Caco-2 (cell line): ENCODE measurements around the gene KIF1A. TPM values are rescaled to one million over a fixed set of nuclear protein-coding genes. Genes with fewer than 3 reads are reported as not detected.

Experiments used
- BruUV-seq: library from RNA; stranded (reverse); fragments of 400-500 nt; replicated peaks from 2 replicates; lab custom pipeline; 2021; lab: Mats Ljungman, UMichigan
- CTCF ChIA-PET: fragments of 300-600 bp; sonication (Branson Sonifier 250); formaldehyde crosslinking; loops from one replicate; lab custom pipeline; 2022; ENCODE audit warnings: antibody characterized with exemption; lab: Charles Lee
- POLR2A ChIA-PET: fragments of 300-600 bp; sonication (Branson Sonifier 250); formaldehyde crosslinking; loops from one replicate; lab custom pipeline; 2022; ENCODE audit warnings: antibody characterized with exemption; lab: Charles Lee
- DNase-seq, 2 experiments: peaks; one replicate each; pipeline versions ENCODE4 v3.0.0 to v3.0.0-alpha.2; 2020 to 2022
- H3K27me3 ChIP-seq: replicated peaks from 2 replicates; pipeline ENCODE4 v1.6.0; 2011; ENCODE audit warnings: low read length; ENCODE audit not compliant: control insufficient read depth, insufficient read depth
- H3K36me3 ChIP-seq: 2 replicates; pipeline ENCODE4 v1.5.1; 2011; ENCODE audit warnings: low read length; ENCODE audit not compliant: control insufficient read depth, insufficient read depth
- H3K4me1 ChIP-seq: fragments of 250-450 bp; sonication (Bioruptor Pico); 2 replicates; pipeline ENCODE4 v1.5.1; 2020; ENCODE audit warnings: mild to moderate bottlenecking
- H3K4me3 ChIP-seq: 2 replicates; pipeline ENCODE4 v1.5.1; 2011; ENCODE audit warnings: low read depth, mild to moderate bottlenecking, control low read depth, low read length
- H3K9me3 ChIP-seq: fragments of 250-450 bp; sonication (Bioruptor Pico); 2 replicates; pipeline ENCODE4 v1.5.1; 2020; ENCODE audit warnings: mild to moderate bottlenecking, moderate library complexity
- H3K27ac Mint-ChIP-seq: one replicate; pipeline ENCODE4 v1.8.0; 2022; ENCODE audit warnings: mixed read lengths; ENCODE audit not compliant: unreplicated experiment
- H3K27me3 Mint-ChIP-seq: one replicate; pipeline ENCODE4 v1.8.0; 2022; ENCODE audit warnings: mixed read lengths; ENCODE audit not compliant: insufficient read depth, unreplicated experiment
- H3K36me3 Mint-ChIP-seq: one replicate; pipeline ENCODE4 v1.8.0; 2022; ENCODE audit warnings: mild to moderate bottlenecking, mixed read lengths; ENCODE audit not compliant: insufficient read depth, unreplicated experiment
- H3K4me1 Mint-ChIP-seq: one replicate; pipeline ENCODE4 v1.8.0; 2022; ENCODE audit warnings: low read depth, mixed read lengths; ENCODE audit not compliant: unreplicated experiment
- H3K4me3 Mint-ChIP-seq: one replicate; pipeline ENCODE4 v1.8.0; 2022; ENCODE audit warnings: mild to moderate bottlenecking, moderate library complexity, mixed read lengths; ENCODE audit not compliant: unreplicated experiment
- H3K9me3 Mint-ChIP-seq: one replicate; pipeline ENCODE4 v1.8.0; 2022; ENCODE audit warnings: mixed read lengths; ENCODE audit not compliant: unreplicated experiment
- CTCF ChIP-seq, 2 experiments: fragments of 200-600 bp in 1 of 2; IDR thresholded peaks; 1 replicate in 1 of 2; 2 replicates in 1 of 2; pipeline versions ENCODE4 v1.5.1 to v1.8.0; 2011 to 2022; ENCODE audit warnings: antibody characterized with exemption in 1 of 2, control low read depth in 1 of 2, inconsistent platforms in 1 of 2, low read depth in 1 of 2, low read length in 1 of 2, mild to moderate bottlenecking in 1 of 2, moderate library complexity in 1 of 2; ENCODE audit not compliant: insufficient read depth in 1 of 2, severe bottlenecking in 1 of 2, unreplicated experiment in 1 of 2
- intact Hi-C: fragments of 100-400 bp; cut with micrococcal nuclease; formaldehyde crosslinking; loops from one replicate; pipeline ENCODE4 v1.10.0; 2022; ENCODE audit not compliant: unreplicated experiment
- total RNA-seq: library from RNA; stranded (reverse); gene quantifications from 2 replicates; pipeline ENCODE4 v1.2.3, GENCODE V29; 2022

The KIF1A gene
- total RNA-seq, 1 experiment from 2014 or later = 33.1 TPM

DNA sequence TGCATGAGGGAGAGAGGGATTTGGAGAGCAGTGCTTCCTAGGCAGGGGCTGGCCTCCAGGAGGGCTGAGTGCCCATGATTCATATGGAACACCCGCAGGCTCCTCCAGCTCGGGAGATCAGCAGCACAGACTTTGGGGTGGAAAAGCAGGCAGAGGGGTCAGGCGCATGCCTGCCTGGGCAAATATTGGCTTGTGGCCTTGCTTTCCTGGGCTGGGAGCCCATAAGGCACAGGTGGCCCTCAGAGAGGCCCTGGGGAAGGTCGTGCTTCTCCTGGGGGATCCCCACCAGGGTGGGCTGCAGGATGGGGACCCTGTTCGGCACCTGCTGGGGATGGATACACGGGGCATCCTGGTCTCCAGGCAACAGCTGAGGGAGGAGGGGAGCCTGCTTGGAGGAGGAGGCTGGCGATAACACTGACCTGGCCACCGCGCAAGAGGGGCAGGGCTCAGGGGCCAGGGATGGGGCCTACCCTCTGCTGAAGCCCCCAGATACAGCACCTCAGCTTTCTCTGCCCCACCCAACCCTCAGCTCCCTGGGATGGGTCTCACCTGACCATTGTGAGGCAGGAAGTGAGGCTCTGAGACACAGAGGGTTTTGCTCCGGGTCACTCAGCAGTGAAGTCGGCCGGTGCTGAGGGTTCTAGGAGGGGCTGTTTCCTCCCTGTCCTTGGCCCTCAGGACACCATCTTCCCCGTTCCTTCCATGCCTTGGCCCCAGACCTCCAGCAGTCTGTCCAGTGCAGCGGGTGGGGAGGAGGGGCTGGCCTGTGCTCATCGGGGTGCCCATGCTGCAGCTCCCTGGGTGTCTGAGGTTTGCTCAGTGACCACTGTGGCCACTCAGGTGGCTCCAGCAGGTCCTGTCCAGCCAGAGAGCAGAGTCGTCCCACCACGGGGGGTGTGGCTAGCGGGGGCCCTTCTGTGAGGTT lies 116.3 kb downstream of the KIF1A start:
- no peaks in the 10 kb centered on the region for H3K4me1 ChIP-seq
- TF ChIP-seq CTCF (IDR thresholded peaks at IDR 0.05; ENCODE audit: insufficient read depth in 1 of 2, low read depth in 1 of 2, low read length in 1 of 2, severe bottlenecking in 1 of 2, unreplicated experiment in 1 of 2) = no peak
- ChIA-PET CTCF (no interaction called here), POLR2A (no interaction called here)
- Mint-ChIP-seq H3K9me3 (no peaks in the 10 kb centered on the region), H3K27ac (no peak overlapping the region), H3K36me3 (no peaks in the 10 kb centered on the region), H3K27me3 (peaks cover 9% of the 10 kb centered on the region), H3K4me3 (no peak overlapping the region), H3K4me1 (no peaks in the 10 kb centered on the region)
- intact Hi-C loops = loop anchor here (10.0 kb wide), 1 partner anchor 59 kb away; no protein-coding TSS in a partner anchor
- H3K4me3 ChIP-seq = no peak overlapping the region
- no peaks in the 10 kb centered on the region; the same call in 1 of the 2 replicates for H3K27me3 ChIP-seq
- H3K9me3 ChIP-seq = no peaks in the 10 kb centered on the region
- DNase-seq = peak in 1 of 2 experiments; percentile 19
- no TSS peak for BruUV-seq
- H3K36me3 ChIP-seq = no peaks in the 10 kb centered on the region

- no TSS peak for BruUV-seq
These were observed 117.4 kb downstream of the KIF1A start for GRCh38 chr2:240702640-240703011.

More at GRCh38 chr2:240702640-240703011, 117.4 kb downstream of the KIF1A start:
- peaks cover 9% of the 10 kb centered on the region for H3K27me3 Mint-ChIP-seq
- no peaks in the 10 kb centered on the region; the same call in 1 of the 2 replicates for H3K27me3 ChIP-seq
- no peak overlapping the region for H3K4me3 Mint-ChIP-seq
- intact Hi-C loops = loop anchor here (10.0 kb wide), 1 partner anchor 58 kb away; no protein-coding TSS in a partner anchor
- no peak overlapping the region for H3K27ac Mint-ChIP-seq
- no peak for TF ChIP-seq CTCF (IDR thresholded peaks at IDR 0.05; ENCODE audit: insufficient read depth in 1 of 2, low read depth in 1 of 2, low read length in 1 of 2, severe bottlenecking in 1 of 2, unreplicated experiment in 1 of 2)
- no peaks in the 10 kb centered on the region for H3K9me3 Mint-ChIP-seq
- no peaks in the 10 kb centered on the region for H3K36me3 ChIP-seq
- no peaks in the 10 kb centered on the region for H3K9me3 ChIP-seq
- ChIA-PET CTCF (no interaction called here), POLR2A (no interaction called here)
- H3K36me3 Mint-ChIP-seq = no peaks in the 10 kb centered on the region
- peak in 1 of 2 experiments; percentile 7 for DNase-seq
- no peak overlapping the region for H3K4me3 ChIP-seq
- H3K4me1 ChIP-seq = no peaks in the 10 kb centered on the region
- H3K4me1 Mint-ChIP-seq = no peaks in the 10 kb centered on the region
